Hematopoietic multipotent progenitor cell treated with erythropoietin and hydrocortisone succinate and interleukin-3 and kit ligand, for 4 days (in vitro differentiated cells): ENCODE data around the gene MALSU1.
A peak's percentile ranks its signal among the peaks of the same experiment; 100 is the strongest.

Source experiments
- DNase-seq: peaks from one replicate; pipeline ENCODE4 v3.0.0-alpha.2; 2015

MALSU1 gene

GRCh38 chr7:23337374-23337773 is 38.2 kb downstream of the MALSU1 start:
- no peak for DNase-seq

- DNase-seq: no peak
Measured at GRCh38 chr7:23338439-23338838, 39.3 kb downstream of the MALSU1 start.

GRCh38 chr7:23338863-23339262 is 39.7 kb downstream of the MALSU1 start:
- no peak for DNase-seq

GRCh38 chr7:23341846-23342598 is 42.9 kb downstream of the MALSU1 start:
- DNase-seq: no peak

GRCh38 chr7:23343102-23343501 is 44.0 kb downstream of the MALSU1 start:
- no peak for DNase-seq

GRCh38 chr7:23343806-23344475 is 44.8 kb downstream of the MALSU1 start:
- no peak for DNase-seq

GRCh38 chr7:23345601-23346000 is 46.5 kb downstream of the MALSU1 start:
- DNase-seq: peak; percentile 52

- peak; percentile 55 for DNase-seq
Measured at GRCh38 chr7:23346316-23346715, 47.2 kb downstream of the MALSU1 start.

- peak; percentile 61 for DNase-seq
Measured at GRCh38 chr7:23347033-23347681, 48.0 kb downstream of the MALSU1 start.

- peak; percentile 66 for DNase-seq
Measured at GRCh38 chr7:23347682-23348180, 48.6 kb downstream of the MALSU1 start.

GRCh38 chr7:23349484-23350157 is 50.5 kb downstream of the MALSU1 start:
- no peak for DNase-seq

GRCh38 chr7:23350466-23350865 is 51.3 kb downstream of the MALSU1 start:
- DNase-seq: no peak

- no peak for DNase-seq
Measured at GRCh38 chr7:23353172-23353571, 54.0 kb downstream of the MALSU1 start.

- DNase-seq: no peak
Measured at GRCh38 chr7:23356168-23356567, 57.0 kb downstream of the MALSU1 start.

GRCh38 chr7:23356726-23357125 is 57.6 kb downstream of the MALSU1 start:
- DNase-seq: peak; percentile 37

GRCh38 chr7:23357190-23358093 is 58.3 kb downstream of the MALSU1 start:
- peak; percentile 77 for DNase-seq

GRCh38 chr7:23358152-23358674 is 59.1 kb downstream of the MALSU1 start:
- DNase-seq: no peak
